Progenitor cell of endocrine pancreas (in vitro differentiated cells): ENCODE results near the gene OTOP2. TPM values are rescaled to one million over a fixed set of nuclear protein-coding genes. Genes with fewer than 3 reads are reported as not detected.

Experiments used
- DNase-seq: peaks from one replicate; pipeline ENCODE4 v3.0.0; 2021; ENCODE audit warnings: low spot score; ENCODE audit not compliant: unreplicated experiment
- H3K27ac Mint-ChIP-seq: 2 replicates; pipeline ENCODE4 v1.8.0; 2021; ENCODE audit warnings: mild to moderate bottlenecking, moderate library complexity, mixed read lengths
- H3K27me3 Mint-ChIP-seq: 2 replicates; pipeline ENCODE4 v1.8.0; 2021; ENCODE audit warnings: mixed read lengths
- H3K36me3 Mint-ChIP-seq: 2 replicates; pipeline ENCODE4 v1.8.0; 2022; ENCODE audit warnings: mixed read lengths; ENCODE audit not compliant: insufficient read depth
- H3K4me1 Mint-ChIP-seq: 2 replicates; pipeline ENCODE4 v1.8.0; 2021; ENCODE audit warnings: low read depth, mixed read lengths
- H3K4me3 Mint-ChIP-seq: 2 replicates; pipeline ENCODE4 v1.8.0; 2021; ENCODE audit warnings: low read depth, mild to moderate bottlenecking, moderate library complexity, mixed read lengths
- H3K9me3 Mint-ChIP-seq: 2 replicates; pipeline ENCODE4 v1.8.0; 2021; ENCODE audit warnings: low read depth, mixed read lengths
- CTCF ChIP-seq: fragments of 200-600 bp; sonication (generic); IDR thresholded peaks from one replicate; pipeline ENCODE4 v1.5.0; 2021; ENCODE audit warnings: antibody characterized with exemption, mild to moderate bottlenecking; ENCODE audit not compliant: unreplicated experiment
- total RNA-seq: library from RNA; stranded (reverse); gene quantifications from 2 replicates; pipeline ENCODE4 v1.2.1, GENCODE V29; 2021

Gene OTOP2
- total RNA-seq, 1 donor from 2014 or later = not detected

GRCh38 chr17:74956093-74956492, 32.0 kb downstream of the OTOP2 start:
- Mint-ChIP-seq H3K36me3 (peaks cover 17% of the 10 kb centered on the region), H3K4me3 (no peak overlapping the region), H3K27ac (no peak overlapping the region), H3K27me3 (no peaks in the 10 kb centered on the region), H3K9me3 (no peaks in the 10 kb centered on the region), H3K4me1 (no peaks in the 10 kb centered on the region)
- DNase-seq = no peak
- no peak for TF ChIP-seq CTCF

- H3K4me3 Mint-ChIP-seq = no peak overlapping the region
- peaks cover 16% of the 10 kb centered on the region for H3K36me3 Mint-ChIP-seq
Measured at GRCh38 chr17:74957935-74958740, 34.1 kb downstream of the OTOP2 start.

GRCh38 chr17:74959826-74960515, 35.9 kb downstream of the OTOP2 start:
- no peak overlapping the region for H3K27ac Mint-ChIP-seq
- no peak overlapping the region for H3K4me3 Mint-ChIP-seq
- H3K4me1 Mint-ChIP-seq = no peaks in the 10 kb centered on the region
- TF ChIP-seq CTCF = no peak
- no peaks in the 10 kb centered on the region for H3K9me3 Mint-ChIP-seq
- peaks cover 12% of the 10 kb centered on the region for H3K36me3 Mint-ChIP-seq
- H3K27me3 Mint-ChIP-seq = no peaks in the 10 kb centered on the region
- DNase-seq = no peak

More at GRCh38 chr17:74957935-74958740, 34.1 kb downstream of the OTOP2 start:
- peak; percentile 86 for TF ChIP-seq CTCF
- peak overlapping the region; percentile 20 for H3K27ac Mint-ChIP-seq
- peak; percentile 87 for DNase-seq
- H3K27me3 Mint-ChIP-seq = no peaks in the 10 kb centered on the region
- no peaks in the 10 kb centered on the region for H3K4me1 Mint-ChIP-seq
- no peaks in the 10 kb centered on the region for H3K9me3 Mint-ChIP-seq

GRCh38 chr17:74960570-74961342, 36.7 kb downstream of the OTOP2 start:
- peak; percentile 70 for TF ChIP-seq CTCF
- Mint-ChIP-seq H3K27me3 (no peaks in the 10 kb centered on the region), H3K9me3 (no peaks in the 10 kb centered on the region), H3K27ac (no peak overlapping the region), H3K4me3 (no peak overlapping the region), H3K4me1 (no peaks in the 10 kb centered on the region), H3K36me3 (peaks cover 8% of the 10 kb centered on the region)
- DNase-seq = peak; percentile 41
